Hepatocyte (in vitro differentiated cells): ENCODE results near the gene CCDC201. TPM values are rescaled to one million over a fixed set of nuclear protein-coding genes. Genes with fewer than 3 reads are reported as not detected.

ENCODE experiments used
- DNase-seq: peaks from one replicate; pipeline ENCODE4 v3.0.0-alpha.2; 2016; ENCODE audit warnings: low spot score
- H2AFZ ChIP-seq: fragments of 200-600 bp; sonication (generic); 2 replicates; pipeline ENCODE4 v1.6.0; 2016; ENCODE audit warnings: antibody characterized with exemption, mild to moderate bottlenecking
- H3K27ac ChIP-seq: fragments of 200-600 bp; sonication (generic); 2 replicates; pipeline ENCODE4 v1.5.1; 2016; ENCODE audit warnings: mild to moderate bottlenecking
- H3K27me3 ChIP-seq: fragments of 200-600 bp; sonication (generic); 2 replicates; pipeline ENCODE4 v1.6.1; 2016
- H3K36me3 ChIP-seq: fragments of 200-600 bp; sonication (generic); replicated peaks from 2 replicates; pipeline ENCODE4 v1.5.1; 2016; ENCODE audit warnings: low read depth; ENCODE audit not compliant: insufficient read depth
- H3K4me1 ChIP-seq: fragments of 200-600 bp; sonication (generic); 2 replicates; pipeline ENCODE4 v1.5.1; 2016; ENCODE audit warnings: mild to moderate bottlenecking, moderate library complexity; ENCODE audit not compliant: insufficient read depth
- H3K4me2 ChIP-seq: fragments of 200-600 bp; sonication (generic); 2 replicates; pipeline ENCODE4 v1.6.0; 2016
- H3K4me3 ChIP-seq: fragments of 200-600 bp; sonication (generic); 2 replicates; pipeline ENCODE4 v1.5.1; 2016; ENCODE audit warnings: mild to moderate bottlenecking
- H3K79me2 ChIP-seq: fragments of 200-600 bp; sonication (generic); 2 replicates; pipeline ENCODE4 v1.6.0; 2017; ENCODE audit warnings: mild to moderate bottlenecking
- H3K9me2 ChIP-seq: fragments of 200-600 bp; sonication (generic); replicated peaks from 2 replicates; pipeline ENCODE4 v1.6.0; 2017; ENCODE audit warnings: mild to moderate bottlenecking; ENCODE audit not compliant: insufficient read depth
- H3K9me3 ChIP-seq: fragments of 200-600 bp; sonication (generic); 2 replicates; pipeline ENCODE4 v1.5.1; 2016; ENCODE audit warnings: low read depth, mild to moderate bottlenecking
- H4K20me1 ChIP-seq: fragments of 200-600 bp; sonication (generic); 2 replicates; pipeline ENCODE4 v1.6.0; 2016; ENCODE audit warnings: mild to moderate bottlenecking; ENCODE audit not compliant: insufficient read depth, poor library complexity, severe bottlenecking
- CTCF ChIP-seq: fragments of 200-600 bp; sonication (generic); IDR thresholded peaks from 2 replicates; pipeline ENCODE4 v1.5.1; 2016; ENCODE audit warnings: antibody characterized with exemption, mild to moderate bottlenecking; ENCODE audit not compliant: poor library complexity
- EZH2 ChIP-seq: fragments of 200-600 bp; sonication (generic); IDR thresholded peaks from 2 replicates; pipeline ENCODE4 v1.6.1; 2016; ENCODE audit warnings: antibody characterized with exemption, mild to moderate bottlenecking, borderline replicate concordance
- EZH2phosphoT487 ChIP-seq: fragments of 200-600 bp; sonication (generic); IDR thresholded peaks from one replicate; pipeline ENCODE4 v1.6.1; 2018; ENCODE audit warnings: antibody characterized with exemption, mild to moderate bottlenecking, low read depth, moderate library complexity; ENCODE audit not compliant: unreplicated experiment, severe bottlenecking
- WGBS: methylation state at CpG from one replicate; pipeline ENCODE4 v1.1.6; 2016; ENCODE audit warnings: low lambda C conversion rate; ENCODE audit errors: missing lambda C conversion rate; 5-methylcytosine and 5-hydroxymethylcytosine counted together
- polyA plus RNA-seq: library from polyadenylated mRNA; unstranded; fragments of >200 nt; fragmentation: Nextera tagmentation; extraction: Ambion mirVana; gene quantifications from 2 replicates; pipeline ENCODE4 v1.2.1, GENCODE V29; 2016
- total RNA-seq: library from RNA; depleted of rRNA; stranded (reverse); fragments of >200 nt; gene quantifications from 2 replicates; pipeline ENCODE4 v1.2.3, GENCODE V29; 2014

CCDC201 gene
- total and polyA plus RNA-seq, 2 experiments from 2014 or later: not detected

DNA sequence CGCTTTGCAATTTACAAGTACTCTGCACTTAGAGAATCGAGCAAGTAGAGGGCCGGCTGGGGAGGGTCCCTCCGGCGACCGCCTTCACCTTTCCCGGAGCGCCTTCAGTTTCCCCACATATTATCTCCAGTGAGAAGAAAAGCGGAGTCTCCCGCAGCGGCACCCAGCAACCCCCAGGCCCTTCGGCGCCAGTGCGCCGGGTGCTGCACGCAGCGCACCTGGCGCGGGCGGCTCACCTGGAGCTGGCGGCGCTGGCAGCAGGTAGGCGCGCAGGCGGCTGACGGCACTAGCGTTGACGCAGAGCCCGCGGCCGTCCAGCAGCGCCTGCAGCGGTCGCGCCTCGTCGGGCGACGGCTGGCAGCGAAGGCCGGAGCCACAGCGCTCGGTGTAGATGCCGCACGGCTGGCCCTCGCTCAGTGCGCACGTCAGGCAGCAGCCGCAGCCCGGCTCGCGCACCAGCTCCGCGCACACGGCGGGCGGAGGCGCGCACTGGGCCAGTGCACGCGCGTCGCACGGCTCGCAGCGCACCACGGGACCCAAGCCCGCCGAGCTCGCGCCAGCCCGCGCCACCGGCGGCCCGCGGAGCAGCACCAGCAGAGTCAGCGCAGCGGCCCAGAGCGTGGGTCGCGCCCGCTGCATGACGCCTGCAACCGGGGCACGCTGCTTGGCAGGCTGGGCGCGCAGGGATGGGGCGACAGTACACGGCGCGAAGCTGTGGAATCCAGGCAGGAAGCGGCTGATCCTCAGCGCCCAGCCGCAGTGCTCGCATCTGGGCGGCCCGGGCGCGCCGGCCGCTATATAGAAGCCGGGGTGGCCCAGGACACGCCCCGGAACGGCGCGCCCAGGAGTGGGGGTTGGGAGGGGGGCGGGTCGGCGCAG, 47.9 kb upstream of the CCDC201 start, which contains the start of gene IGFBP3:
Gene IGFBP3, minus strand, starts transcription at position 771 of the 879 bp plus-strand sequence. Its CDS starts 132 bp downstream, at position 639.
- Histone ChIP-seq H4K20me1 (peaks cover 14% of the 10 kb centered on the region), H3K4me3 (peak within 1 kb of the TSS; percentile 47), H2AFZ (peak within 1 kb of the TSS; percentile 58), H3K79me2 (peaks cover 26% of the 10 kb centered on the region), H3K27me3 (peaks cover 26% of the 10 kb centered on the region), H3K4me2 (peak within 1 kb of the TSS; percentile 89), H3K9me2 (no peaks in the 10 kb centered on the region), H3K27ac (peak within 1 kb of the TSS; percentile 45), H3K4me1 (peaks cover 15% of the 10 kb centered on the region), H3K9me3 (no peaks in the 10 kb centered on the region), H3K36me3 (no peaks in the 10 kb centered on the region)
- 1% methylated on average over 93 of the region's 111 CpGs for WGBS
- no peak for TF ChIP-seq EZH2phosphoT487
- no peak for TF ChIP-seq CTCF
- no peak for TF ChIP-seq EZH2
- DNase-seq: peak; percentile 84

DNA sequence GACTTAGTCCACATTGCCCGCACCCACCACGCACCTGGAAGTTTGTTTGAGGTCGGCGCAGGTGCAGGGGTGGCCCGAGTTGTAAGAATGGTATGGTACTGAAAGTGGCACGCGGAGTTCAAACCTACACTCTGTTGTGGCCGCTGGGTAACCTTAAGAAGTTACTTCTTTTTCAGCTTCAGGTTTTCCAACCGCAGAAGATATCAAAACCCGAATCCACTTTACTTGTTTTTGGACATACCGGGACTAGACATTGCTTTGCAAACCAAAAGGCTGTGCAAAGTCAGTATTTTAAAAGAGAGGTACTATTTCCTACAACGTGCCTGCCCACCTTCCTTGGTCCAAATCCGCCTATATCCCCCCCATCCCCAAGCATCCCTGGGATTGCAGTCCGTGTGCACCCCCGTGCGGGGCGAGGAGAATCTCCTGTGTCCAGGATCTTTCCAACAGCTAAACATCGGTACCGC, 47.1 kb upstream of the CCDC201 start:
- Histone ChIP-seq H3K36me3 (no peaks in the 10 kb centered on the region), H3K79me2 (peaks cover 26% of the 10 kb centered on the region), H3K27me3 (peaks cover 26% of the 10 kb centered on the region), H3K27ac (no peak overlapping the region), H3K4me1 (peaks cover 15% of the 10 kb centered on the region), H3K4me3 (peak overlapping the region; percentile 47), H4K20me1 (peaks cover 14% of the 10 kb centered on the region), H2AFZ (peak overlapping the region; percentile 24), H3K9me2 (no peaks in the 10 kb centered on the region), H3K4me2 (peak overlapping the region; percentile 89), H3K9me3 (no peaks in the 10 kb centered on the region)
- DNase-seq: no peak
- TF ChIP-seq CTCF: no peak
- TF ChIP-seq EZH2: no peak
- no peak for TF ChIP-seq EZH2phosphoT487
- WGBS: 22% methylated on average over 19 of the region's 19 CpGs

DNA sequence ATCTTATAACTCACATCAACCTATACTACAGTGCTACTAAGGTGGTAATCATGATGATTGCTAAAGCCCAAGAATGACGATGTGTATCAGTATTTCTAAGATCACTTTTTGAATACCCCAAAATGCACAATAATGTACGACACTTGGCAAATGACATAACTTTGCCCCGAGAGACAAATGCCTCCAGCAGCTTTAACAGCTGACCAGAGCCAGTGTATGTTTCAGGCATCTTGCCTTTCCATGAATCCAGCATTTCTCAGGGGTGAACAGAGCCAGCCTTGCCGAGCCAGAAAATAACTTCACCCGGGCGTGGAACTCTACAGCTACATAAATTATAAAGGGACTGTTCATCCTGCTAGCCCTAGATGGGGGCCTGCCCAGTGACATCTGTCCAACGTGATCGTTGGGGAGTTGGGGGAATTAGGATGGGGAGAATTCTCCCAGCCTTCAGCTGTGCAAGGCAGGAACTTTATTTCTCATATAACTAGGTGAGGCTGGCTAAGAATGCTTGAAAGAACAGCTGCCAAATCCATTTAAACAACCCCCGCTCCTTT, 46.4 kb upstream of the CCDC201 start:
- H3K4me3 ChIP-seq: peak overlapping the region; percentile 47
- no peak overlapping the region for H2AFZ ChIP-seq
- no peak for TF ChIP-seq EZH2phosphoT487
- H3K9me3 ChIP-seq: no peaks in the 10 kb centered on the region
- H3K4me2 ChIP-seq: peak overlapping the region; percentile 89
- H3K27me3 ChIP-seq: peaks cover 26% of the 10 kb centered on the region
- WGBS: 44% methylated on average over 9 of the region's 9 CpGs
- H4K20me1 ChIP-seq: peaks cover 14% of the 10 kb centered on the region
- H3K79me2 ChIP-seq: peaks cover 26% of the 10 kb centered on the region
- H3K27ac ChIP-seq: no peak overlapping the region
- no peak for DNase-seq
- H3K36me3 ChIP-seq: no peaks in the 10 kb centered on the region
- no peaks in the 10 kb centered on the region for H3K9me2 ChIP-seq
- H3K4me1 ChIP-seq: peaks cover 15% of the 10 kb centered on the region

GRCh38 chr7:45918556-45918955, 45.7 kb upstream of the CCDC201 start:
- Histone ChIP-seq H3K9me2 (no peaks in the 10 kb centered on the region), H3K4me2 (peak overlapping the region; percentile 89), H4K20me1 (peaks cover 18% of the 10 kb centered on the region), H3K27ac (no peak overlapping the region), H3K4me3 (peak overlapping the region; percentile 24), H3K27me3 (peaks cover 26% of the 10 kb centered on the region), H3K9me3 (no peaks in the 10 kb centered on the region), H3K79me2 (peaks cover 26% of the 10 kb centered on the region), H3K4me1 (peaks cover 15% of the 10 kb centered on the region), H2AFZ (no peak overlapping the region), H3K36me3 (no peaks in the 10 kb centered on the region)
- no peak for TF ChIP-seq EZH2
- no peak for TF ChIP-seq EZH2phosphoT487
- TF ChIP-seq CTCF: no peak
- no peak for DNase-seq
- 87% methylated on average over 2 of the region's 2 CpGs for WGBS
